ENCODE measurements around the gene CPN2.

CPN2 gene, protein sequence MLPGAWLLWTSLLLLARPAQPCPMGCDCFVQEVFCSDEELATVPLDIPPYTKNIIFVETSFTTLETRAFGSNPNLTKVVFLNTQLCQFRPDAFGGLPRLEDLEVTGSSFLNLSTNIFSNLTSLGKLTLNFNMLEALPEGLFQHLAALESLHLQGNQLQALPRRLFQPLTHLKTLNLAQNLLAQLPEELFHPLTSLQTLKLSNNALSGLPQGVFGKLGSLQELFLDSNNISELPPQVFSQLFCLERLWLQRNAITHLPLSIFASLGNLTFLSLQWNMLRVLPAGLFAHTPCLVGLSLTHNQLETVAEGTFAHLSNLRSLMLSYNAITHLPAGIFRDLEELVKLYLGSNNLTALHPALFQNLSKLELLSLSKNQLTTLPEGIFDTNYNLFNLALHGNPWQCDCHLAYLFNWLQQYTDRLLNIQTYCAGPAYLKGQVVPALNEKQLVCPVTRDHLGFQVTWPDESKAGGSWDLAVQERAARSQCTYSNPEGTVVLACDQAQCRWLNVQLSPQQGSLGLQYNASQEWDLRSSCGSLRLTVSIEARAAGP

DNA sequence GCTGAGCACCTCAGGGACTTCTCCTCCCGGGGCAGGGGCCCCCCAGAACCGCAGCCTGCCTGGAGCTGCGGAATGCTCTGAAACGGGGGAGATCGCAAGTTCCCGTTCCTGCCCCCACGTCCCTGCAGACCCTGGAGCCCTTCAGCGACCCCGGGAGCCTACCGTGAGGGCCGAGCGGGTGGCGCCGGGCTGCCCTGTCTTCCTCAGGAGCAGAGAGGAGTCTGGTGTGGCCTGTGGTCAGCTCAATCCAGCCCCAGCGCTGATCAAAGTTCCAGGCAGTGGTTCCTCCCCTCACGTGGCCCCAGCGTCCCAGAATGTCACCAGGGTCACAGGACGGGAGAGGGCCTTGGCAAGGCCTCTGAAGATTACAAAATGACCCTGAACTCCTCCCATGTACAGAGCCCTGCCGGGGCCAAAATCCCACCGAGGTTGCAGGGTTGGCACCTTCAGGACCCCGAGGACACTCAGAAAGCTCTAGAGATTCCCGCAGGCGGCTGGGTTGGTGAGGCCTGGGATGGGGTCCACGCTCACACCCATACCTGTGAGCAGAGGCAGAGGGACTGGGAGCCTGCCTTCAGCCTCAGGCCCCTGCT, at the start of gene CPN2:
Gene CPN2 (minus strand): TSS at position 249 of the 593 bp plus-strand sequence. CDS start 8,626 bp downstream, outside the sequence.
- DNase-seq (ENCODE audit: low read depth), result no peak
- no peak within 1 kb of the TSS for H3K4me3 ChIP-seq (ENCODE audit: low read length)
- TF ChIP-seq, protein P1, sequence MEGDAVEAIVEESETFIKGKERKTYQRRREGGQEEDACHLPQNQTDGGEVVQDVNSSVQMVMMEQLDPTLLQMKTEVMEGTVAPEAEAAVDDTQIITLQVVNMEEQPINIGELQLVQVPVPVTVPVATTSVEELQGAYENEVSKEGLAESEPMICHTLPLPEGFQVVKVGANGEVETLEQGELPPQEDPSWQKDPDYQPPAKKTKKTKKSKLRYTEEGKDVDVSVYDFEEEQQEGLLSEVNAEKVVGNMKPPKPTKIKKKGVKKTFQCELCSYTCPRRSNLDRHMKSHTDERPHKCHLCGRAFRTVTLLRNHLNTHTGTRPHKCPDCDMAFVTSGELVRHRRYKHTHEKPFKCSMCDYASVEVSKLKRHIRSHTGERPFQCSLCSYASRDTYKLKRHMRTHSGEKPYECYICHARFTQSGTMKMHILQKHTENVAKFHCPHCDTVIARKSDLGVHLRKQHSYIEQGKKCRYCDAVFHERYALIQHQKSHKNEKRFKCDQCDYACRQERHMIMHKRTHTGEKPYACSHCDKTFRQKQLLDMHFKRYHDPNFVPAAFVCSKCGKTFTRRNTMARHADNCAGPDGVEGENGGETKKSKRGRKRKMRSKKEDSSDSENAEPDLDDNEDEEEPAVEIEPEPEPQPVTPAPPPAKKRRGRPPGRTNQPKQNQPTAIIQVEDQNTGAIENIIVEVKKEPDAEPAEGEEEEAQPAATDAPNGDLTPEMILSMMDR (conservative IDR thresholded peaks at IDR 0.05; ENCODE audit: low read depth, low read length), result no peak

DNA sequence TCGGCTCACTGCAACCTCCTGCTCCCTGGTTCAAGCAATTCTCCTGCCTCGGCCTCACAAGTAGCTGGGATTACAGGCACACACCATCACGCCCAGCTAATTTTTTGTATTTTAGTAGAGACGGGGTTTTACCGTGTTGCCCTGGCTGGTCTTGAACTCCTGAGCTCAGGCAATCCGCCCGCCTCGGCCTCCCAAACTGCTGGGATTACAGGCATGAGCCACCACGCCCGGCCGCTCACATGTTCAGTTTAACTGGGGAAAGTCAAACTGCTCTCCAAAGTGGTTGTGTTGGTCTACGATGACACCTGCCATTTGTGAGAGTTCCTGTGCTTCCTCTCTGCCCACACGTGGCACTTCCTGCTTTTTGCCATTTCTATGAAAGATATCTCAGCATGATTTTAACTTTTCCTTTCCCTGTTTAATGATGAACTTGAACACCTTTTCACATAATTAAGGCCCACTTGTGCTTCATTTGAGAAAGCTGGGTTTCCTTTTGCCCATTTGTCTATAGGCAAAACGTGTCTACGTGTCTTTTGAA, 48.8 kb upstream of the CPN2 start:
- no peak overlapping the region for H3K4me3 ChIP-seq (ENCODE audit: low read length)
- DNase-seq (ENCODE audit: low read depth), result no peak
- TF ChIP-seq, protein P1 (conservative IDR thresholded peaks at IDR 0.05; ENCODE audit: low read depth, low read length), result no peak

DNA sequence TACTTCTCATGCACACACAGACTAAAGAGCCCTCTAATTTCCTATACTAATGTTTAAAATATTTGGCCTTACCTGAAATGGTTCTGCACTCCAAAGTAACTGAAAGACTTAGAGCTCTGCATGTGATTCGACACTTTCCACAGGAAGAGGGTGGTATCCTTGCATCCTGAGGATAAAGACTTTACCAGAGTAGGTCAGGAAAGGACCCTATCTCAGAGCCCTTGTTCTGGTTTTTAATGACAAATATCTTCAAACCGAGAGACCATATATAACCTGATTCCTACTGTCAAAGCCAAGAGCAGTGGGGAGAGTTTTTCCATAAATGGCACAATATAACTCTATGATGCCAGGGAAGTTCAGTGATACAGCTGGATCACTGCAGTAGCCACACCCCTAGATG, 48.0 kb upstream of the CPN2 start, which contains the start of gene GP5:
Gene GP5 (minus strand): TSS at position 101 of the 400 bp plus-strand sequence. CDS start 984 bp downstream, outside the sequence.
- TF ChIP-seq, protein P1 (conservative IDR thresholded peaks at IDR 0.05; ENCODE audit: low read depth, low read length), result no peak
- peak within 1 kb of the TSS; percentile 7 for H3K4me3 ChIP-seq (ENCODE audit: low read length)
- DNase-seq (ENCODE audit: low read depth), result no peak

DNA sequence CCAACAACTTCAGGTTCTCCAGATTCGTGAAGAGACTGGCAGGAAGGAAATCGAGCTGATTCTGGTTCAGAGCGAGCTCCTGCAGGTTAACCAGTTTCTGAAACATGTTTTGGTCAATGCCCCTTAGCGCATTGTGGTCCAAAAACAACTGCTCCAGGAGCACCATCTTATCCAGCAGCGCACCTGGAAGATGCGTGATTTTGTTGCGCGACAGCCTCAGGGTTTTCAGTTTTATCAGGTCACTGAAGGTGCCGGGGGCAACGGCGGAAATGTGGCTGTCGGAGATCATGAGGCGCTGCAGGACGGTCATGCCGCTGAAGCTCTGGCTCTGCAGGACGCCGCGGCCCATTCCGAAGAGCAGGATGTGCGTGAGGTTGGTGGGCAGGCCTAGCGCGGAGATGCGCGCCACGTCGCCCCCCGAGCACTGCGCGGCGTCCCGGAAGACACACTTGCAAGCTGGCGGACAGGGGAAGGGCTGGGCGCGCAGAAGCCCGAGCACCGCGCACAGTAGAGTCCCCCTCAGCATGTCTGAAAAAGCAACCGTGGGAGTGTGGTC, 46.7 kb upstream of the CPN2 start:
- DNase-seq (ENCODE audit: low read depth), result no peak
- peak overlapping the region; percentile 7 for H3K4me3 ChIP-seq (ENCODE audit: low read length)
- TF ChIP-seq, protein P1 (conservative IDR thresholded peaks at IDR 0.05; ENCODE audit: low read depth, low read length), result no peak

DNA sequence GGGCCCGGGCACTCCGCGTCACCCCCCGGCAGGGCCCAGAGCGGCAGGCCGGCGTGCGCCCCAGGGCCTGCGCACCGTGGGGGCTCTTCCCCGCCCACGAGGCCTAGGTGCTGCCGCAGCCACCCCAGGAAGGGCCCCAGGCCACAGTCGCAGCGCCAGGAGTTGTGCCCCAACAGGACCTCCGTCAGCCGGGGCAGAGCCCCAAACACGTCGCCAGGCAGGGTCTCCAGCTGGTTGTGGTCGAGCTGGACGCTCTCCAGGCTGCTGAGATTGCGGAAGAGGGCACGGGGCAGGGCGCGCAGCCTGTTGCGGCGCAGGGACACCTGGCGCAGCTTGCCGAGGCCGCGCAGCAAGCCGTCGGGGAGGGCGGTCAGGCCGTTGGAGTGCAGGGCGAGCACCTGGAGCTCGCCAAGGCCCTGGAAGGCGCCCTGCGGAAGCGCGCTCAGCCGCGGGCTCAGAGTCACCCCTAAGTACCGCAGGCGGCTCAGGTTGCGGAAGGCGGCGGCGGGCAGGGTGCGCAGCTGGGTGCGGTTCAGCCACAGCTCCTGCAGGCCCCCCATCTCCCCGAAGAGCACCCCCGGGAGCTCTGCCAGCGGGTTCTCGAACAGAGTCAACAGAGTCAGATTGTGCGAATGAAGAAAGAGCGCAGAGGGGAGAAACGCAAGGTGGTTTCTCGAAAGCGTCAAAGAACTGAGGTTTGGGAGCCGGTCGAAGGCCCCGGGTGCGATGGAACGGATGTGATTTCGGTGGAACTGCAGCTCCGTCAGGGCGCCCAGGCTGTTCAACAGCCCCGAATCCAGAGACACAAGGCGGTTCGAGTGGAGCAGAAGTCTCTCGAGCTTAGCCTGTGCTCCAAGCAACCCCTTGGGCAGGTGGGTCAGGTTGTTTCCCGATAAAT, 46.0 kb upstream of the CPN2 start:
- no peak for DNase-seq (ENCODE audit: low read depth)
- TF ChIP-seq, protein P1 (conservative IDR thresholded peaks at IDR 0.05; ENCODE audit: low read depth, low read length), result no peak
- H3K4me3 ChIP-seq (ENCODE audit: low read length), result no peak overlapping the region

DNA sequence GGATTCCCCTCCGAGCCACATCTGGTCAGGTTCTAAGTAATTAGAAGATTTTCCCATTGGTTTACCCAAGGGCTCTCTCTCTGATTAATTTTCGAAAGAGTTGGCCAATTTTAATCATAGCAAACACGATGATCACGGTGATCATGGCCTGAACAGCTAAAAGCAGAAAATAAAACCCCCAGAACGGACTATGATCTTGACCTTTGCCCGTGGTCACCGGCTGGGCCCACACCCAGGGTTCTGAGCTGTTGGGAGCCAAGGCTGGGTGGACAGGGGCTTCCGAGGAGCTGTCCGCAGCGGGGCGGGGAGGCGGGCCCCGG, 45.4 kb upstream of the CPN2 start:
- no peak overlapping the region for H3K4me3 ChIP-seq (ENCODE audit: low read length)
- no peak for DNase-seq (ENCODE audit: low read depth)
- TF ChIP-seq, protein P1 (conservative IDR thresholded peaks at IDR 0.05; ENCODE audit: low read depth, low read length), result no peak

Measured in retinal pigment epithelial cell (primary cell).